Raji (cell line): Measurements from ENCODE around the gene SERPINE1.

Experiments used
- POLR2A ChIP-seq: IDR thresholded peaks from 2 replicates; pipeline ENCODE4 v1.6.1; 2011; ENCODE audit warnings: low read depth, low read length, control low read depth; ENCODE audit not compliant: insufficient read depth

The SERPINE1 gene

DNA sequence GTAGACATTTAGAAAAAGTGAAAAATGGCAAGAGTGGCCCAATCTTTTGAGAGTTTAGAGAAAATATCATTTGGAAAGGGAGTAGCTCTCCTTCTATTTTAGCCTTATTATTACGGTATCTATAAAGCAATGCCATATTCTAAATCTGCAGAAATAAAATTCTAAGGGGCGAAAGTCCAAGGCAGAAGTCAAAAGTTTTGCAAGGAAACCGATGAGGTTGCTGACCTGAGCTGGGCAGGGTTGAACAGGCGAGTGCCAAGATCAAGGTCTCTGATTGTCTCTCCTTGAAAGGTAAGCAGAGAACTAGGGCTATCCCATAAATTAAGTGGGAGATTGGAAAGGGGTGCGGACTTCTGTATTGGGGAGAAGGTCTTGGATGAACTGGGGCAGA lies 30.0 kb upstream of the SERPINE1 start:
- TF ChIP-seq POLR2A, result no peak

DNA sequence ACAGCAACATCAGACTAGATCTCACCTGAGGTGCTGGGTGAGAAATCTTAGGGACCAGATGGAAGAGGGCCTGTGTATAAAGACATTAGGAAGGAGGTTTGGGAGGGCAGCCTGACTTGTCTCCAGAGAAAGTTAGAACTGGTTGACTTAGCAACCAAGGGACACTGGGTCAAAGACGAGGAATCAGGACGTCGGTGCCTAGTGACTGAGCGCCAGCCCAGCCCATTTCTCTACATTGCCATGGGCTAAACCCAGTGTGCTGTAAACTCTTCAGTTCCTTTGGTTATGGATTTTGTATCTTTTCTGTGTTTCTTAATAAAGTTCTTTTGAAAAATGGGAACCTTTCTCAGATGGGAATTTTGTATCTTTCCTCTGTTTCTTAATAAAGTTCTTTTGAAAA lies 29.3 kb upstream of the SERPINE1 start:
- no peak for TF ChIP-seq POLR2A

DNA sequence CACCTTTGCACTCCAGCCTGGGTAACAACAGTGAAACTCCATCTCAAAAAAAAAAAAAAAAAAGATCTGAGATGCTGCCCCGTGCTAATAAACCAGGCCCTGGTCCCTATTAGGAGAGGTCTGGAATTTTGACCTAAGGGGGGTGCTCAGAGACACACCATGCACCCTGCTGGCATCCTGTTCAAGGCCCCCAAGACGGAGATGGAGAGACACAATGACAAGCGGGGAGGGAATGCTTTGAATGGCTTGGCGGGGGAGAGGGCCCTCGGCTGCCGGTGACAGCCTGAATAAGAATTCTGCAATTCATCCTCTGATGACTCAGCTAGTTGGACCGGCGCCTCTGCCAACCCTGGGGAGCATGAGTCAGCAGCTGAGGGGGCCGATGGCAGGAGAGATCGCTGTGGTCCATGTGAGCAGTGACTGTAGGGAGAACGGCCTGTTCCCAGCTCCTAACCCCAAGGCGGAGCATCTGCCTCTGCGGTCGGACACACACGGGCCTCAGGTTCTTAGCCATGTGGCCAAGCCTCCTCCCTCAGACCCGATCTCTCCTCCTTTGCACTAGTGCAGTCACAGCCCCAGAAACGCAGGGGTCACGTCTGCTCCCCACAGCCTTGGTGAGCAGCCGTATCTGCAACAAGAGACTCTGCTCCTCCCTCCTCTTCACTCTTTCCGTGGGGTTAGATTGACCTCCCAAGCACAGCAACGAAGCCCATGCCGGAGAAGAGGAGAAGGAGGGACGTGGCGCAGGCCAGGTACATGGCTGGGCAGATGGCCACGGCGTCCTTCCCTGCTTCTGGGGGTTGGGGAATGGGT lies 26.7 kb upstream of the SERPINE1 start:
- no peak for TF ChIP-seq POLR2A

DNA sequence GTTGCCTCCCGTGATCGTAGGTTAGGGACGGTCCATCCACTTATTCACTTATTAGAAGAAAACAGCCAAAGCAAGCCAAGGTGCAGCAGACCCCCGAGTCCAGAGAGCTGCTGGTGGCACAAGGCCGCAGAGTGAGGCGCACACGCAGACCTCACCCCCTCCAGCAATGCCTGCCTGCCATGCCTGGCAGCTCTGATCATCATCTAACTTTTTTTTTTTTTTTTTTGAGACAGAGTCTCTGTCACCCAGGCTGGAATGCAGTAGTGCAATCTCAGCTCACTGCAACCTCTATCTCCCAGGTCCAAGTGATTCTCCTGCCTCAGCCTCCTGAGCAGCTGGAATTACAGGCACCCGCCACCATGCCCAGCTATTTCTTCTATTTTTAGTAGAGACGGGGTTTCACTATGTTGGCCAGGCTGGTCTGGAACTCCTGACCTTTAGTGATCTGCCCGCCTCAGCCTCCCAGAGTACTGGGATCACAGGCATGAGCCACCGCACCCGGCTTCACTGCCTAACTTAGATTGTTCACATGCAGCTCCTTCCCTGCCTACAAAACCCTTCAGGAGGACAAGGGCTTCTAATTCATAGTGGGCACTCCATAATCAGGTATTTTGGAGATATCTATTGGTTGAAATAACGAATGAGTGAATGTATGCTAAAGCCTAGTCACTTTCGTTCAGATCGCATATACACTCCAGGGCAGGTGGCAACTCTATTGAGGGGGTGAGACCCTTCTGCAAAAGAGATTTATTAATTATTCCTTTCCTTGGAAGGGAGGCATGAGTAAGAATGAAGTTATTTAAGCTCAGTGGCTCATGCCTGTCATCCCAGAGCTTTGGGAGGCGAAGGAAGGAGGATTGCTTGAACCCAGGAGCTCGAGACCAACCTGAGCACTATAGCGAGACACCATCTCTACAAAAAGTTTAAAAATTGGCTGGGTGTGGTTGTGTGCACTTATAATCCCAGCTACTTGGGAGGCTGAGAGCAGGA lies 25.8 kb upstream of the SERPINE1 start:
- no peak for TF ChIP-seq POLR2A

DNA sequence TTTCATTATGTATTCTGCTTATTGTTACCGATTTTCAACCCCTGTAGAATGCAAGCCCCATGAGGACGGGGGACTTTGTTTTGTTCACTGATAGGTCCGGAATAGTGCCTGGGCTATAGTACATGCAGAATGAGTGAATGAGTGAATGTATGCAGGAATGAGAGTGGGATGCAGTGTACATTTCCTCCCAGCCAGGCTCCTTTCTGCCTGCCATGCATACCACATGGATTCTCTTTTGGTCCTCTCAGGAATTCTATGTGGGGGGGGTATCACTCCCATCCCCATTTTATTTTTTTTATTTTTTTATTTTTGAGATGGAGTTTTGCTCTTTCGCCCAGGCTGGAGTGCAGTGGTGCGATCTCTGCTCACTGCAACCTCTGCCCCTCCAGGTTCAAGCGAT lies 24.9 kb upstream of the SERPINE1 start:
- no peak for TF ChIP-seq POLR2A

DNA sequence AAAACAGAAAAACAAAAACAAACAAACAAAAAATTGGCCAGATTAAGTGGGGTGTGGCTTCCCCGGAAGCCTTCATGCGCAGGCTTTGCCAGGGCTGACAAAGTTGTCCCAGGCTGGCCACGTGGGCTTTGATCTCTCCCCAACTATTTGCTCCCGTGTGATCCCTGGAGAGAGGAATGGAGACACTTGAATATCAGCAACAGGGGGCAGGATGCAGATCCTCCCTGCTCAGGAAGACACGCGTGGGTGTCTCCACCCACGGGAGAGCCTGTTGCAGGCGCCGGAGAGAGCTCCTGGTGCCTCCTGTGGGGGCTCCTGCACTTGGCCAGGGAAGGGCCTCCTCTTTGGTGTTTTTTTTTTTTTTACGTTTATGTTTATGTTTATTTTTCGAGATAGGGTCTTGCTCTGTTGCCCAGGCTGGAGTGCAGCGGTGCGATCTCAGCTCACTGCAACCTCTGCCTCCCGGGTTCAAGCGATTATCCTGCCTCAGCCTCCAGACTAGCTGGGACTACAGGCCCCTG lies 22.7 kb upstream of the SERPINE1 start:
- TF ChIP-seq POLR2A, result no peak

DNA sequence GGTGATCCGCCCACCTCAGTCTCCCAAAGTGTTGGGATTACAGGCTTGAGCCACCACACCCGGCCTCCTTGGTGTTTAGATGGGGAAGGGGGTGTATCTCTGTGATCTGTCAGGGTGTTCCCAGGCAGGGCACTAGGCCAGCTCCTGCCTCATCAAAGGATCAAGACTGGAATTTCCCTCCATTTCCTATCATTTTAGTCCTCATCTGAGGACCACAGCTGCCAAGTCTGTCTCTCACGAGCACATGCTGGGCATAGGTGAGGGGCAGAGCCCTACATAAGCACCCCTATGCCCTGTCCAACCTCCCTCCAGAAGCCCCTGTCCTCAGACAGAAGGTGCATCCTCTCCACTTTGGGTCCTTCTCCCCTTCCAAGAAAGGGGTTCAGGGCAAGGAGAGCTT lies 22.1 kb upstream of the SERPINE1 start:
- TF ChIP-seq POLR2A, result no peak

DNA sequence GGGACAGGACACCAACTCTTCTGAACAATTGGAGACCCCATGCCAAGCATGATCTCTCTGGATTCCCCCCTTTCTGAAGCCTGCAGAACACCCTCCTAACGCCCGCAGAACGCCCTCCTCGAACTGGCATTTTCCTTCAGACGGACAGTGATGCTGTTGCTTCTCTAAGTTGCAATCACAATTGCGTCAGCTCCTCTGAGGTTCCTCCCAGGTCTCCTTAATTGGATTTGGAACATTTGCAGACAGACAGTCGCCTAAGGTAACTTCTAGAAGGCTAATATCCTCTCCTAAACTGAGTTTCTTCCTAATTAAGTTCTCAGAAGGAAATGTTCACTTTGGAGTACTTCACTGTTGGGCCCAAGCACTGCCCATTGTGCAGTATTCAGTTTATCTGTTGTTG lies 20.5 kb upstream of the SERPINE1 start:
- no peak for TF ChIP-seq POLR2A

DNA sequence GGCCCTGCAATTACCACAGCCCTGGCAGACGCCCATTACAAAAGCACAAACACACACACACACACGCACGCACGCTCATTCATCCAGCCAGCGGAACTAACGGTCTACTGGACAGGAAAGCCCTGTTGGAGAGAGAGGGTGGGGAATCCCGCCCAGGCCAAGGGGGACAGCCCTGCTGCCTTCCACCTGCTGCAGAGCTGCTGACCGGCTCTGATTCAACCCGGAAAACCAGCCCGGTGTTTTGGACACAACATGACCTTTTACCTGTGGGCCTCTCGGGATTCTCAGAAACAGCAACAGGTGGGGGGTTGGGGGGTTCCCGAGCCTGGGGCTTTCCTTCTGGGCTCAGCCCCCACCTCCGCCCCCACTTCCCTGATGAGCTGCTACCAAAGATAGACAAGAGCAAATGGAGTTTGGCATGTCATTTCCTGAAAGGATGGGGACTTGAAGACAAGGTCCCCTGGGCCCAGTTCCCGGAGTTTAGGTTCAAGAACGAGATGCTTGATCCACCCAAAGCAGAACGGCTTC lies 18.5 kb upstream of the SERPINE1 start:
- no peak for TF ChIP-seq POLR2A

DNA sequence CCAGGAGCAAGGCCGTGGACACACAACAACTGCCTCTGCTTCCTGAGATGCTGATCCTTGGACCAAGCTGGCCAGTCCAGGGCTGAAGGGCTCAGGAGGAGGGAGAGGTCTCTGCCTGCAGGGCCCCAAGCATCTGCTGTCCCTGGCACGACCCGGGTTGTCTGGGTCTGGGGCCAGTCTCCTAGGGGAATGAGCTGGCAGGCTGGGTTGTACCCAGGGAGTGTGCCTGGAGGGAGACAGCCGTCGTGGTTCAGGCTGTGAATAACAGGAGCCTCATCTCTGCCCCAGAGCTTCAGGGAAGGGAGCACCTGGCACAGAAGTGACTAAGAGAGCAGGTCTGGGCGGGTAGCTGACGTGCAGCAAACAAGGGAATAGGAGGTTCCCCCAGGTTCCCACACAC lies 17.9 kb upstream of the SERPINE1 start:
- TF ChIP-seq POLR2A, result no peak

DNA sequence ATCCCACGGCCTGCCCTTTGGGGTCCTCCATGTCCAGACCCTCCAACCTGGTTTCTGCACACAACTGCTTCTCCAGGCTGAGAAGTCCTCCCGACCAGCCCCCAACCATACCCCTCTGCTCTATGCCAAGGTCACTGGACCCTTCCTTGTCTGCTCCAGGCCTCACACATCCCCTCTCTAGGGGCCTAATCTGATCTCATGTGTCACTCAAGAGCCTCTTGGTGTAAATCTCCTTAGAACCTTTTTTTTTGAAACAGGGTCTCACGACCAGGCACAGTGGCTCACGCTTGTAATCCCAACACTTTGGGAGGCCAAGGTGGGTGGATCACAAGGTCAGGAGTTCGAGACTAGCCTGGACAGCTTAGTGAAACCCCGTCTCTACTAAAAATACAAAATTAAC lies 17.5 kb upstream of the SERPINE1 start:
- no peak for TF ChIP-seq POLR2A

DNA sequence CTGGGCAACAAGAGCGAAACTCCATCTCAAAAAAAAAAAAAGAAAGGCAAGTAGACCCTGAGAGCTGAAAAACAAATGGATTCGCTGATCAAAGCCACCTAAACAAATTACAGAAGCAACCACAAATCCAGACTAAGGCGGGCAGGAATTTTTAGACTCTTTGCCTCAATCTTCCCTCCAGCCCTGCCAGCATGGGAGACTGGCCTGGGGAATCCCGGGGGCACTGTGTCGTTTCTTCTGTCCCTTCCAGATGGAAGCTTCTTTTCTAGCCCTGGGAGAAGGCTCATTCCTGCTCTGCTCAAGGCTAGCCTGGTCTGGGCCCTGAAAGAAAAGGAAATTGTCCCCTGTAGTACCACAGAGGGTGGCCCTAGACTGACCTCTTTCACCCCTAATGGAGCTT lies 15.6 kb upstream of the SERPINE1 start:
- TF ChIP-seq POLR2A, result no peak

DNA sequence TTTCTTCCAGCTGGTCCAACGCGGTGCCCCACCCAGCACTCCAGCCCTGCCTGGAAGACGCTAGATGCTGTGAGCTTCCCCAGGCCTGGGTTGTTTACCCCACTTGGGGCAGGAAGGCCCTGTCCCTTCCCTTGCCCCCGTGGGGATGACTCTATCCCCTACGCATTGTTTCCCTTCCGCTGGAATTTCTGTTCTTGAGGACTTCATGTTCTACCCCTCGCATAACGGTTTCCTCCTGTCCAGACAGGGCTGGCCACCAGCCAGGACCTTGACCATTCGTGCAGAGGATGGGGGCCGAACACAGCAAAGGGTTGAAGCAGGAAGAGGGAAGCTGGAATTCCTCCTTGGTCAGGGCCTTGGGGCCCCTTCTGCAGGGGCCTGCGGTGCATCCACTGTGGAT lies 14.7 kb upstream of the SERPINE1 start:
- no peak for TF ChIP-seq POLR2A

DNA sequence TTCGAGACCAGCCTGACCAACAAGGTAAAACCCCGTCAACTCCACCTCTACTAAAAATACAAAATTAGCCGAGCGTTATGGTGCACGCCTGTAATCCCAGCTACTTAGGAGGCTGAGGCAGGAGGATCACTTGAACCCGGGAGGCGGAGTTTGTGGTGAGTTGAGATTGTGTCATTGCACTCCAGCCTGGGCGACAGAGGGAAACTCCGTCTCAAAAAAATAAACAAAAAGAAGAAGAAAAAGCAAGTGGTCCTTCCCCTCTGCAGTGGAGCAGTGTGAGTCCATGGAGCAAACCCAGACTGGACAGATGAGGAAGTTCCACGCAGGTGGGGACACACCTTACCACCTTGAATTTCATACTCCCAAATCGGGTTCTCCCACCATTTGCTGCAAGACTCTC lies 13.1 kb upstream of the SERPINE1 start:
- no peak for TF ChIP-seq POLR2A

DNA sequence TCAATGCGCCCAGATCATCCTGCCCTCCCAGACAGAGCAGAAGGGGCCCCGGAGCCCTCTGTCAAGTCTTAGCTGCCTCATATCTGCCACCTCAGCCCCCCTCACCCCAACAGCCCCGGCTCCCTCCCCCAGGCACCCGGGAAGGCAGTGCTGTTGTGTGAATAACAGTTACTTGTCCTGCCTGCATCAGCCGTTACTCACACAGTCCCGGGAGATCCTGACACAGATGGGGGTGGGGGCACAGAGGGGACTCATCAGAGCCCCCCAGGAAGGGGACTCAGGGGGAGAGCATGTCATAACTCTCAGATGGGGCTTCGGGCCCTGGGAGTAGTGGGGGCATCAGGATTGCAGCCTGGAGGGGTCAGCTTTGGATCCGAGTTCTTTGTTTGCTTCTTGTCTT lies 12.4 kb upstream of the SERPINE1 start:
- TF ChIP-seq POLR2A, result no peak

DNA sequence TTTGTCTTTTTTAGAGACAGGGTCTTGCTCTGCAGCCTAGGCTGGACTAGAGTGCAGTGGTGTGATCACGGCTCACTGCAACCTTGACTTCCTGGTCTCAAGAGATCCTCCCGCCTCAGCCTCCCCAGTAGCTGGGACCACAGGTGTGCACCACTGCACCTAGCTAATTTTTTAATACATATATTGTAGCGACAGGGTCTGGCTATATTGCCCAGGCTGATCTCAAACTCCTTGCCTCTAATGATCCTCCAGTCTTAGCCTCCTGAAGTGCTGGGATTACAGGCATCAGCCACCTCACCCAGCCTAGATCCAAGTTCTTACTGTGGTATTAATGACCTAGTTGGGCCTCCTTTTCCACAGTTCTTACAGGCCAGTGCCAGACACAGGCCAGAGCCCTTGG lies 11.7 kb upstream of the SERPINE1 start:
- no peak for TF ChIP-seq POLR2A

DNA sequence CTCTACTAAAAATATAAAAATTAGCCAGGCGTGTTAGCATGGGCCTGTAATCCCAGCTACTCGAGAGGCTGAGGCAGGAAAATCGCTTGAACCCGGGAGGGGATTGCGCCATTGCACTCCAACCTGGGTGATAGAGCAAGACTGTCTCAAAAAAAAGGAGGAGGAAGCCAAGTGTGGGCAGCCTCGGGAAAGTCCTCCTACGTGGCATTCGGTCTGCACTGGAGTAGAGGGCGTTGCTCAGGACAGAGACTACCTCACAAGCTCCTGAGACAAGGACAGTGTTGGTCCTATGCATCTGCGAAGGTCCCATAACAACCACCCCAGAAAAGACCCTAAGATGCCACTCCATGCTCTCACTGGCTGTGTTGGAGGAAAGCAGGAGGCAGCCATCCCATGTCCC lies 10.0 kb upstream of the SERPINE1 start:
- no peak for TF ChIP-seq POLR2A
